Lower leg skin (tissue), 4 donors: Measurements from ENCODE around the gene SBNO1. TPM values are rescaled to one million over a fixed set of nuclear protein-coding genes. Genes with fewer than 3 reads are reported as not detected.
"Not testable (repeated sequence)": the region's sequence is repeated elsewhere in the genome, so short reads cannot be mapped to it uniquely, and the experiment has no call there.

Experiments used
- DNase-seq, 2 donors: peaks; one replicate each; pipeline ENCODE4 v3.0.0-alpha.2; 2019; ENCODE audit warnings: low spot score in 2 of 2
- H3K4me3 ChIP-seq: fragments of 200-600 bp; sonication (generic); 2 replicates; pipeline ENCODE4 v1.5.1; 2017; ENCODE audit warnings: mild to moderate bottlenecking, low read depth; ENCODE audit not compliant: poor library complexity, severe bottlenecking
- POLR2A ChIP-seq, 2 donors: fragments of 450-650 bp; IDR thresholded peaks; one replicate each; pipeline ENCODE4 v1.6.1; 2016 to 2017; ENCODE audit warnings: antibody characterized with exemption in 2 of 2, mild to moderate bottlenecking in 1 of 2, moderate library complexity in 1 of 2
- WGBS, 2 donors: methylation state at CpG; one replicate each; pipeline ENCODE4 v1.1.5; 2018; 5-methylcytosine and 5-hydroxymethylcytosine counted together
- intact Hi-C: fragments of 100-400 bp; cut with DNase I; formaldehyde crosslinking; loops from one replicate; pipeline ENCODE4 v1.15.0; 2023; ENCODE audit warnings: low total_unique reads
- total RNA-seq, 4 donors: library from RNA; depleted of rRNA; stranded (reverse); fragments of >200 nt; gene quantifications; one replicate each; pipeline ENCODE4 v1.1.0, GENCODE V29; 2016
- TF ChIP-seq, protein P1 (sequence below), 3 donors: fragments of 450-650 bp; IDR thresholded peaks; one replicate each; pipeline ENCODE4 v1.5.1; 2016; ENCODE audit warnings: antibody characterized with exemption in 3 of 3, mild to moderate bottlenecking in 3 of 3, moderate library complexity in 2 of 3

SBNO1 gene
- total RNA-seq, 4 donors from 2014 or later, result 18.6 to 22.3 (median 20.8) TPM

DNA sequence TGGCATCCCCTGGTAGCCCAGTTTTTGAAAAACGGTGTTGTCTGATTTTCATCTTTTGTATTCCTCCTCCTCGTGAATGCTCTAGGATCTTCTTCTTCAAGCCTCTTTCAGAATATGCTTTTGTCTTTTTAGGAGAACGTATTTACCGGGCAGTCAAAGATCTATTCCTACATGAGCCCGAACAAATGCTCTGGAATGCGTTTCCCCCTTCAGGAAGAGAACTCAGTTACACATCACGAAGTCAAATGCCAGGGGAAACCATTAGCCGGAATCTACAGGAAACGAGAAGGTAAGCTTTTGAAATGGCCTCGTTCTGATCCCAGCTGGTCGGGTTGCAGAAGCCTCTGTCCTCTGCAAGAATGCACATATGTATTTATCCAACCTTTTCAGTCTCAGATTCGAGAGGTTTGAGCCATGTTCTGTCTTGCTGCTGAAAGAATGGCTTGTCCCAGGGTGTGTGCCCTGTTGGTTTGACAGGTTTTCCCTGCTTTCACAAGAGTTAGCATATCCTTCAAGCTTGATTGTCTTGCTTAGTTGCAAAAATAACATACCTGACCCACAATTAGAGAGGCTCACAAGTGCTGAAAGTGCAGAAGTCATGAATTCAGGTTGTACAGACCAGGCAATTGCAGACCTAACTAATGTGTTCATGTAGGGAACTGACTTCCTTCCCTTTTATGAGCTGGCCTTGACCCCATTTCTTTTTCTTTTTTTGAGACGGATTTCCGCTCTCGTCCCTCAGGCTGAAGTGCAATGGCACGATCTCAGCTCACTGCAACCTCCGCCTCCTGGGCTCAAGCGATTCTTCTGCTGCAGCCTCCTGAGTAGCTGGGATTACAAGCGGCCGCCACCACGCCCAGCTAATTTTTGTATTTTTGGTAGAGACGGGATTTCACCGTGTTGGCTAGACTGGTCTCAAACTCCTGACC, 26.1 kb upstream of the SBNO1 start:
- no peak overlapping the region for H3K4me3 ChIP-seq
- no peak for DNase-seq
- intact Hi-C loops, result no loop called here
- 37 to 49% methylated on average over 23 of the region's 23 CpGs for WGBS, 2 donors
- no peak for TF ChIP-seq POLR2A (IDR thresholded peaks at IDR 0.05)
- TF ChIP-seq, protein P1, sequence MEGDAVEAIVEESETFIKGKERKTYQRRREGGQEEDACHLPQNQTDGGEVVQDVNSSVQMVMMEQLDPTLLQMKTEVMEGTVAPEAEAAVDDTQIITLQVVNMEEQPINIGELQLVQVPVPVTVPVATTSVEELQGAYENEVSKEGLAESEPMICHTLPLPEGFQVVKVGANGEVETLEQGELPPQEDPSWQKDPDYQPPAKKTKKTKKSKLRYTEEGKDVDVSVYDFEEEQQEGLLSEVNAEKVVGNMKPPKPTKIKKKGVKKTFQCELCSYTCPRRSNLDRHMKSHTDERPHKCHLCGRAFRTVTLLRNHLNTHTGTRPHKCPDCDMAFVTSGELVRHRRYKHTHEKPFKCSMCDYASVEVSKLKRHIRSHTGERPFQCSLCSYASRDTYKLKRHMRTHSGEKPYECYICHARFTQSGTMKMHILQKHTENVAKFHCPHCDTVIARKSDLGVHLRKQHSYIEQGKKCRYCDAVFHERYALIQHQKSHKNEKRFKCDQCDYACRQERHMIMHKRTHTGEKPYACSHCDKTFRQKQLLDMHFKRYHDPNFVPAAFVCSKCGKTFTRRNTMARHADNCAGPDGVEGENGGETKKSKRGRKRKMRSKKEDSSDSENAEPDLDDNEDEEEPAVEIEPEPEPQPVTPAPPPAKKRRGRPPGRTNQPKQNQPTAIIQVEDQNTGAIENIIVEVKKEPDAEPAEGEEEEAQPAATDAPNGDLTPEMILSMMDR (IDR thresholded peaks at IDR 0.05), result no peak

DNA sequence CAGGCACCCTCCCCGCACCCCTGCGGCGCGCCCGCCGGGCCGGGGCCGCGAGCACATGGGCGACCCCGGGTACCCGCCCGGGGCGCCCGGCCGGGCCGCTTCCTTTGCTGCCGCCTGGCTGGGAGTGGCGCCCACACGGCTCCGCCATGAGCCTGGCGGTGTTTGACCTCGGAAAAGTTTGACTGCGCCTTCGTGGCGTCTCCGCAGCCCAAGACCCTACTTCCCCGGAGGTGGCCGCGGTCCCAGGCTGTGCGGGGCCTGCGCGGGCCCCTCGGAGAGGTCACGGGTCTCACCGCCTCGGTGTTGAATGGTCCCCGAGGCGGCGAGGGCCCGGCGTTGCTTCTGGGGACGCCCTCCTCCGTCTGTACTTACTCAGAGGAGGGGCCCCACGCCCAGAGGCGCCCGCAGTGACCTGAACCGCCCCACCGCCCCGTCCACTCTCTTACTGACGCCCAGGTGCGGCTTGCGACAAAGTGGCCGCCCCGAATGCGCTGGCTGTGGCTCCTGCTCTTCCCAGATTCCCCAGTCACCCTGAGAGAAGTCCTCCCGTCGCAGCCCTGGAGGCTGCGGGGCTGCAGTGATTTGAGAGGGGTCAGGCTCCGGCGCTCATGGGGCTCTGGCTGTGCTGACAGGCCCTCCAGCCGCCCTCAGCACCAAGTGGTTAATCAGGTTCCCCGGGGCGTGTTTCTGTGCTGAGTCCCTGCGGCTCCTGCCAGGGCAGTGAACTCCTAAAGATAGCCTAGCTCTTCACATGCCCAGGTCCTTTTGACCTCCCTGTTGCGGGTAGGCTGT, 25.1 kb upstream of the SBNO1 start:
- intact Hi-C loops, result no loop called here
- no peak for TF ChIP-seq POLR2A (IDR thresholded peaks at IDR 0.05)
- 7 to 19% methylated on average over 13 of the region's 66 CpGs for WGBS, 2 donors
- peak in 1 of 2 donors; percentile 89 for DNase-seq
- peak overlapping the region; percentile 36 for H3K4me3 ChIP-seq

DNA sequence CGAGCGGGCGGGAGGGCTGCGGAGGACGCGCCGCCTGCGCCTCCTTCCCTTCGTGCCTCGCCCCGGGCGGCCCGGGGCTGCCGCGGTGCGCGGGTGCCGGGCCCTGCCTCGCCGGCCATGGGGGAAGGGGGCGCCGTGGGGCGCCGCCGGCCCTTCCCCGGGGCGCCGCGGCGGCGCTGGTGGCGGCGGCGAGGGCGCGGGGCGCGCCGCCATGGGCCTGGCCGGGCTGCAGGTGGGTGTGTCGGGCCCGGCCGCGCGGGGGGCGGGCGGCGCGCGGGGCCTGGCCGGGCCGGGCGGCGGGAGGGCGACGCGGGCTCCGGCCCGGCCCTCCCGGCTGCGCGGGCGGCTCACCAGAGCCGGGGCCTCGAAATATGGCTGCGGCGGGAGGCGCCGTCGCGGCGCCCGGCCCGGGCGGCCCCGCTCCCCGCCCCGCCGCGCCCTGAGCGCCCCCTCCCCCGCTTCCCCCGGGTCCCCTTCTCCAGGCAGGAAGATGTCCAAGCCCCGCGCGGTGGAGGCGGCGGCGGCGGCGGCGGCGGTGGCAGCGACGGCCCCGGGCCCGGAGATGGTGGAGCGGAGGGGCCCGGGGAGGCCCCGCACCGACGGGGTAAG, 24.4 kb upstream of the SBNO1 start:
- DNase-seq, result no peak
- peak overlapping the region; percentile 36 for H3K4me3 ChIP-seq
- TF ChIP-seq POLR2A (IDR thresholded peaks at IDR 0.05), result no peak
- TF ChIP-seq, protein P1 (IDR thresholded peaks at IDR 0.05), result no peak
- intact Hi-C loops, result no loop called here
- WGBS, 2 donors, result no CpG with 5 or more reads among the region's 102 CpGs

DNA sequence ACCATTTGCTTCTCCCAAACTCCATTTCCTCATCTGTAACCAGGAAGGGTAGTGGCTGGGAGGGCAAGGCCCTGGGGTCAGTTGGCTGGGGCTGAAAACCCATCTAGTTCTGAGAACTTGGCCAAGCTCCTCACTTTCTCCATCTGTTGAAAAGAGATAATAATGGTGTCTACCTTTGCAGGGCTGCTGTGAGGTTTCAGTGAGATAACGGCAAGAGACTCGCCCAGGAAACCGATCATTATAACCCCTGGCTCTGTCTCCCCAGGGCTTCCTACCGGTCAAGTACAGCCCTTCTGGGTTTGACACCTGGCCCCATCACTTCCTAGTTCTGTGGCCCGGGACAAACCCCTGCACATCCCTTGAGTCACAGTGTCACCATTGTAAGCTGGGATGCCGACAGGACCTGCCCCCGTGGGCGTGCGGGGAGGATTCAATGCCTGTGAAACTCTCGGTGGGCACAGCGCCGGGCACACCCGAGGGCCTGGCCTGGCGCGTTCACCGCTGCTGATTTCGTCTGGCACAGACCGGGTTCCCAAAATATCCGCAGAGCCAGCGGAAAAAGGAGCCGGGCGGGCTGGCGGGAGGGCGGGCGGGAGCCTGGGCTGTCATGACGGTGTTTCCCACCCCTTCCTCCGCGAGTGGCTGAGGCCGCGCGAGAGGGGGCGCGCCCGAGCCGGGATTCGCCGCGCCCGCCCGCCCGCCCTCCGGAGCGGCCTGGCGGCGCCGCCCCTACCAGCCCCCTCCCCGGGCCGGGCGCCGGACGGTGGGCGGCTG, 23.7 kb upstream of the SBNO1 start:
- DNase-seq, result peak; percentile 61 to 93
- H3K4me3 ChIP-seq, result peak overlapping the region; percentile 26
- TF ChIP-seq POLR2A (IDR thresholded peaks at IDR 0.05), result no peak
- TF ChIP-seq, protein P1 (IDR thresholded peaks at IDR 0.05), result no peak
- 0 to 2% methylated on average over 8 to 13 of the region's 52 CpGs for WGBS, 2 donors
- intact Hi-C loops, result no loop called here

DNA sequence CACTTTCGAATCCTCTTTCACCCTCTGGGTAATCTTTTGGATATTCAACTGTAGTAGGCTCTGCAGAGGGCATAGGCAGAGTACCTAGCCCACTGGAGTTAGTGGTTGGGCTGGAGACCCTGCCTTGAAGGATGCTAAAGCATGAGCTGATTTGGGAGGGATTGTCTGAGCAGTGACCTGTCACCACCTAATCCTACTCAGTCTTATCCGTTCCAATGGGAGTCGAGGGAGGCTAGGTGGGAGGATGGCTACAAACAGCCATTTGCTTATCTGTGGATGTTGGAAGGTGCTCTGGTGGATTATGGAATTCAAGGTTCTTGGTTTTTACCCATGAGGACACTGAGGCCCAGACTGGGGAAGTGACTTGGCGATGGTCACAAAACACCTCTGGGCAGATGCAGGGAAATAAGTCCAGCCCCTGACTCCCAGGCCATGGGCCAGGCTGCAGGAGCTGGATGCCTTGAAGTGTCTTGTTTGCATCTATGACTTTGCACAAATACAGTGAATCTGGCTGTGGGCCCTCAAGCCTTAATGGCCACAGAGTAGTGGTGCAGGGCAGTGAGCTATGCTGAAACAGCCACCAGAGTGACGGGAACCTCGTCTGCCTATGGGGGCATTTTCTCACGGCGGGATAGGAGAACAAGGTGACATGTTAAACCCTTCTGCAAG, 23.0 kb upstream of the SBNO1 start:
- no peak for DNase-seq
- TF ChIP-seq, protein P1 (IDR thresholded peaks at IDR 0.05), result no peak
- TF ChIP-seq POLR2A (IDR thresholded peaks at IDR 0.05), result no peak
- H3K4me3 ChIP-seq, result no peak overlapping the region
- 64 to 75% methylated on average over 8 of the region's 8 CpGs for WGBS, 2 donors
- intact Hi-C loops, result no loop called here

DNA sequence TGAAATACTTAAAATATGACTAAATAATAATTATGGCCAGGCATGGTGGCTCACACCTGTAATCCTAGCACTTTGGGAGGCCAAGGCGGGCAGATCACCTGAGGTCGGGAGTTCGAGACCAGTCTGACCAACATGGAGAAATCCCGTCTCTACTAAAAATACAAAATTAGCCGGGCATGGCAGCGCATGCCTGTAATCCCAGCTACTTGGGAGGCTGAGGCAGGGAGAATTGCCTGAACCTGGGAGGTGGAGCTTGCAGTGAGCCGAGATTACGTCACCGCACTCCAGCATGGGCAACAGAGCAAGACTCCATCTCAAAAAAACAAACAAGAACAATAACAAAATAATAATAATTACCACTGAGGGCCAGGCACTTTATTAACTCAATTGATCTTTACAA, 20.9 kb upstream of the SBNO1 start:
- DNase-seq, intact Hi-C loops, H3K4me3 ChIP-seq: not testable (repeated sequence)
- 91 to 94% methylated on average over 9 of the region's 9 CpGs for WGBS, 2 donors
